Mesenteric fat pad (tissue), 1 donor: ENCODE measurements around the gene DTX2. TPM values are rescaled to one million over a fixed set of nuclear protein-coding genes. Genes with fewer than 3 reads are reported as not detected.
"Not testable (repeated sequence)": the region's sequence is repeated elsewhere in the genome, so short reads cannot be mapped to it uniquely, and the experiment has no call there.

Experiments used
- DNase-seq: peaks from one replicate; pipeline ENCODE4 v3.0.0-alpha.2; 2020; ENCODE audit warnings: low spot score
- long read RNA-seq: library from polyadenylated mRNA; unstranded; transcript quantifications from one replicate; pipeline ENCODE4 v2.0.0, GENCODE V29; 2020
- total RNA-seq: library from RNA; stranded (reverse); fragmentation: NEBNext Ultra II Directional; extraction: Animal tissue kit (Norgen Biotek cat#: 25700); gene quantifications from one replicate; pipeline ENCODE4 v1.2.1, GENCODE V29; 2021
- donor health status: DM: yes; HTN: yes; CAD: no.

Gene DTX2
- total RNA-seq: 35.0 TPM
- long read RNA-seq, partial matches to known transcripts: 41 of 66 reads
- long read RNA-seq, other reads (novel, unspliced or antisense): 18 of 66 reads

- DNase-seq: not testable (repeated sequence)
These were observed at the start of gene DTX2 for GRCh38 chr7:76461464-76462101. TSS of gene DTX2 (plus strand) at chr7:76461709. CDS start at chr7:76480510, 18,801 bp downstream.

- no peak for DNase-seq
These were observed 49.3 kb upstream of the DTX2 start for GRCh38 chr7:76412249-76412648.

GRCh38 chr7:76417654-76418310 is 43.7 kb upstream of the DTX2 start:
- DNase-seq: not testable (repeated sequence)

- not testable (repeated sequence) for DNase-seq
These were observed 40.4 kb upstream of the DTX2 start for GRCh38 chr7:76421097-76421496.

GRCh38 chr7:76423666-76424412 is 37.7 kb upstream of the DTX2 start:
- no peak for DNase-seq

- DNase-seq: no peak
These were observed 36.9 kb upstream of the DTX2 start, which contains the start of gene ZP3 for GRCh38 chr7:76424413-76425111. TSS of gene ZP3 (plus strand) at chr7:76424950. CDS start at chr7:76424965, 15 bp downstream.

- DNase-seq: no peak
These were observed 36.4 kb upstream of the DTX2 start for GRCh38 chr7:76425156-76425555.

GRCh38 chr7:76425558-76425957 is 36.0 kb upstream of the DTX2 start:
- not testable (repeated sequence) for DNase-seq

GRCh38 chr7:76426246-76426645 is 35.3 kb upstream of the DTX2 start:
- no peak for DNase-seq

- no peak for DNase-seq
These were observed 33.9 kb upstream of the DTX2 start for GRCh38 chr7:76427635-76428034.

- no peak for DNase-seq
These were observed 33.2 kb upstream of the DTX2 start for GRCh38 chr7:76428149-76428823.

- peak; percentile 74 for DNase-seq
These were observed 32.4 kb upstream of the DTX2 start for GRCh38 chr7:76428868-76429805.

- peak; percentile 64 for DNase-seq
These were observed 31.3 kb upstream of the DTX2 start for GRCh38 chr7:76430211-76430610.

- DNase-seq: peak; percentile 60
These were observed 30.7 kb upstream of the DTX2 start for GRCh38 chr7:76430836-76431235.

- DNase-seq: peak; percentile 90
These were observed 23.6 kb upstream of the DTX2 start for GRCh38 chr7:76437873-76438272.

GRCh38 chr7:76439120-76439888 is 22.2 kb upstream of the DTX2 start:
- DNase-seq: peak; percentile 67

GRCh38 chr7:76440404-76440803 is 21.1 kb upstream of the DTX2 start:
- peak; percentile 53 for DNase-seq

- DNase-seq: not testable (repeated sequence)
These were observed 19.7 kb upstream of the DTX2 start for GRCh38 chr7:76441792-76442191.
